ENCODE results near the gene TRIM7. TPM values are rescaled to one million over a fixed set of nuclear protein-coding genes. Genes with fewer than 3 reads are reported as not detected.

TRIM7 gene
- total and polyA plus RNA-seq, 2 donors, result 0.38 to 5.3 TPM

- Histone ChIP-seq H3K27ac (ENCODE audit: low read depth in 1 of 2, low read length in 1 of 2) (no peak overlapping the region), H3K9me3 (ENCODE audit: control insufficient read depth in 2 of 2, insufficient read depth in 1 of 2, low read length in 1 of 2) (peaks cover 0 to 2% of the 10 kb centered on the region in 2 donors), H3K36me3 (ENCODE audit: control insufficient read depth in 2 of 2, insufficient read depth in 2 of 2, low read length in 1 of 2) (peaks cover 74 to 81% of the 10 kb centered on the region in 2 donors), H3K4me3 (ENCODE audit: low read length in 2 of 2) (no peak overlapping the region), H3K4me1 (ENCODE audit: control insufficient read depth in 2 of 2, insufficient read depth in 2 of 2, low read length in 2 of 2) (peaks cover 19 to 36% of the 10 kb centered on the region in 2 donors), H3K27me3 (ENCODE audit: control insufficient read depth in 2 of 2, insufficient read depth in 1 of 2, low read length in 1 of 2) (no peaks in the 10 kb centered on the region)
- DNase-seq (ENCODE audit: low read depth in 6 of 9, low spot score in 9 of 9), result no peak
- WGBS, result 98% methylated on average over 24 of the region's 24 CpGs
Measured at GRCh38 chr5:181233801-181234454, 28.9 kb upstream of the TRIM7 start.

GRCh38 chr5:181233088-181233800 is 28.2 kb upstream of the TRIM7 start:
- H3K27me3 ChIP-seq (ENCODE audit: control insufficient read depth in 2 of 2, insufficient read depth in 1 of 2, low read length in 1 of 2), result no peaks in the 10 kb centered on the region
- no peak overlapping the region for H3K4me3 ChIP-seq (ENCODE audit: low read length in 2 of 2)
- H3K36me3 ChIP-seq (ENCODE audit: control insufficient read depth in 2 of 2, insufficient read depth in 2 of 2, low read length in 1 of 2), result peaks cover 67 to 74% of the 10 kb centered on the region in 2 donors
- H3K9me3 ChIP-seq (ENCODE audit: control insufficient read depth in 2 of 2, insufficient read depth in 1 of 2, low read length in 1 of 2), result peaks cover 0 to 2% of the 10 kb centered on the region in 2 donors
- peak overlapping the region in 1 of 2 donors; percentile 97 for H3K27ac ChIP-seq (ENCODE audit: low read depth in 1 of 2, low read length in 1 of 2)
- WGBS, result 94% methylated on average over 16 of the region's 16 CpGs
- no peak for DNase-seq (ENCODE audit: low read depth in 6 of 9, low spot score in 9 of 9)
- H3K4me1 ChIP-seq (ENCODE audit: control insufficient read depth in 2 of 2, insufficient read depth in 2 of 2, low read length in 2 of 2), result peaks cover 24 to 41% of the 10 kb centered on the region in 2 donors

GRCh38 chr5:181232593-181232992 is 27.6 kb upstream of the TRIM7 start:
- Histone ChIP-seq H3K36me3 (ENCODE audit: control insufficient read depth in 2 of 2, insufficient read depth in 2 of 2, low read length in 1 of 2) (peaks cover 64 to 72% of the 10 kb centered on the region in 2 donors), H3K4me3 (ENCODE audit: low read length in 2 of 2) (no peak overlapping the region), H3K9me3 (ENCODE audit: control insufficient read depth in 2 of 2, insufficient read depth in 1 of 2, low read length in 1 of 2) (peaks cover 0 to 2% of the 10 kb centered on the region in 2 donors), H3K27ac (ENCODE audit: low read depth in 1 of 2, low read length in 1 of 2) (peak overlapping the region; percentile 6 to 97), H3K27me3 (ENCODE audit: control insufficient read depth in 2 of 2, insufficient read depth in 1 of 2, low read length in 1 of 2) (no peaks in the 10 kb centered on the region), H3K4me1 (ENCODE audit: control insufficient read depth in 2 of 2, insufficient read depth in 2 of 2, low read length in 2 of 2) (peaks cover 24 to 43% of the 10 kb centered on the region in 2 donors)
- 89% methylated on average over 18 of the region's 18 CpGs for WGBS
- DNase-seq (ENCODE audit: low read depth in 6 of 9, low spot score in 9 of 9), result no peak

GRCh38 chr5:181231432-181231831 is 26.4 kb upstream of the TRIM7 start:
- Histone ChIP-seq H3K9me3 (ENCODE audit: control insufficient read depth in 2 of 2, insufficient read depth in 1 of 2, low read length in 1 of 2) (peaks cover 0 to 2% of the 10 kb centered on the region in 2 donors), H3K4me3 (ENCODE audit: low read length in 2 of 2) (no peak overlapping the region), H3K4me1 (ENCODE audit: control insufficient read depth in 2 of 2, insufficient read depth in 2 of 2, low read length in 2 of 2) (peaks cover 24 to 43% of the 10 kb centered on the region in 2 donors), H3K36me3 (ENCODE audit: control insufficient read depth in 2 of 2, insufficient read depth in 2 of 2, low read length in 1 of 2) (peaks cover 52 to 63% of the 10 kb centered on the region in 2 donors), H3K27ac (ENCODE audit: low read depth in 1 of 2, low read length in 1 of 2) (peak overlapping the region in 1 of 2 donors; percentile 97), H3K27me3 (ENCODE audit: control insufficient read depth in 2 of 2, insufficient read depth in 1 of 2, low read length in 1 of 2) (no peaks in the 10 kb centered on the region)
- 85% methylated on average over 7 of the region's 7 CpGs for WGBS
- DNase-seq (ENCODE audit: low read depth in 6 of 9, low spot score in 9 of 9), result no peak

GRCh38 chr5:181230551-181230950 is 25.6 kb upstream of the TRIM7 start:
- H3K27ac ChIP-seq (ENCODE audit: low read depth in 1 of 2, low read length in 1 of 2), result peak overlapping the region; percentile 55 to 97
- H3K36me3 ChIP-seq (ENCODE audit: control insufficient read depth in 2 of 2, insufficient read depth in 2 of 2, low read length in 1 of 2), result peaks cover 43 to 54% of the 10 kb centered on the region in 2 donors
- peak in 4 of 9 donors; percentile 74 to 89 (median 77) for DNase-seq (ENCODE audit: low read depth in 6 of 9, low spot score in 9 of 9)
- WGBS, result 6% methylated on average over 6 of the region's 6 CpGs
- peak overlapping the region; percentile 16 to 28 for H3K4me3 ChIP-seq (ENCODE audit: low read length in 2 of 2)
- H3K27me3 ChIP-seq (ENCODE audit: control insufficient read depth in 2 of 2, insufficient read depth in 1 of 2, low read length in 1 of 2), result no peaks in the 10 kb centered on the region
- H3K9me3 ChIP-seq (ENCODE audit: control insufficient read depth in 2 of 2, insufficient read depth in 1 of 2, low read length in 1 of 2), result peaks cover 0 to 2% of the 10 kb centered on the region in 2 donors
- peaks cover 30 to 50% of the 10 kb centered on the region in 2 donors for H3K4me1 ChIP-seq (ENCODE audit: control insufficient read depth in 2 of 2, insufficient read depth in 2 of 2, low read length in 2 of 2)

- H3K27ac ChIP-seq (ENCODE audit: low read depth in 1 of 2, low read length in 1 of 2), result peak overlapping the region; percentile 73 to 97
- peaks cover 0 to 2% of the 10 kb centered on the region in 2 donors for H3K9me3 ChIP-seq (ENCODE audit: control insufficient read depth in 2 of 2, insufficient read depth in 1 of 2, low read length in 1 of 2)
- 65% methylated on average over 13 of the region's 13 CpGs for WGBS
- DNase-seq (ENCODE audit: low read depth in 6 of 9, low spot score in 9 of 9), result peak in 1 of 9 donors; percentile 39
- peak overlapping the region; percentile 28 to 29 for H3K4me3 ChIP-seq (ENCODE audit: low read length in 2 of 2)
- peaks cover 35 to 55% of the 10 kb centered on the region in 2 donors for H3K4me1 ChIP-seq (ENCODE audit: control insufficient read depth in 2 of 2, insufficient read depth in 2 of 2, low read length in 2 of 2)
- H3K36me3 ChIP-seq (ENCODE audit: control insufficient read depth in 2 of 2, insufficient read depth in 2 of 2, low read length in 1 of 2), result peaks cover 38 to 52% of the 10 kb centered on the region in 2 donors
- no peaks in the 10 kb centered on the region for H3K27me3 ChIP-seq (ENCODE audit: control insufficient read depth in 2 of 2, insufficient read depth in 1 of 2, low read length in 1 of 2)
Measured at GRCh38 chr5:181229996-181230395, 25.0 kb upstream of the TRIM7 start.

- peaks cover 0 to 18% of the 10 kb centered on the region in 2 donors for H3K27me3 ChIP-seq (ENCODE audit: control insufficient read depth in 2 of 2, insufficient read depth in 1 of 2, low read length in 1 of 2)
- 59% methylated on average over 22 of the region's 22 CpGs for WGBS
- peak overlapping the region; percentile 64 to 91 for H3K4me3 ChIP-seq (ENCODE audit: low read length in 2 of 2)
- DNase-seq (ENCODE audit: low read depth in 6 of 9, low spot score in 9 of 9), result peak in 1 of 9 donors; percentile 50
- peaks cover 0 to under 1% of the 10 kb centered on the region in 2 donors for H3K9me3 ChIP-seq (ENCODE audit: control insufficient read depth in 2 of 2, insufficient read depth in 1 of 2, low read length in 1 of 2)
- H3K4me1 ChIP-seq (ENCODE audit: control insufficient read depth in 2 of 2, insufficient read depth in 2 of 2, low read length in 2 of 2), result peaks cover 31 to 51% of the 10 kb centered on the region in 2 donors
- H3K27ac ChIP-seq (ENCODE audit: low read depth in 1 of 2, low read length in 1 of 2), result peak overlapping the region; percentile 94 to 98
- peaks cover 3 to 13% of the 10 kb centered on the region in 2 donors for H3K36me3 ChIP-seq (ENCODE audit: control insufficient read depth in 2 of 2, insufficient read depth in 2 of 2, low read length in 1 of 2)
Measured at GRCh38 chr5:181224390-181225229, 19.6 kb upstream of the TRIM7 start.

- Histone ChIP-seq H3K36me3 (ENCODE audit: control insufficient read depth in 2 of 2, insufficient read depth in 2 of 2, low read length in 1 of 2) (peaks cover 3 to 13% of the 10 kb centered on the region in 2 donors), H3K27me3 (ENCODE audit: control insufficient read depth in 2 of 2, insufficient read depth in 1 of 2, low read length in 1 of 2) (peaks cover 0 to 24% of the 10 kb centered on the region in 2 donors), H3K4me3 (ENCODE audit: low read length in 2 of 2) (peak overlapping the region; percentile 64 to 91), H3K4me1 (ENCODE audit: control insufficient read depth in 2 of 2, insufficient read depth in 2 of 2, low read length in 2 of 2) (peaks cover 23 to 44% of the 10 kb centered on the region in 2 donors), H3K9me3 (ENCODE audit: control insufficient read depth in 2 of 2, insufficient read depth in 1 of 2, low read length in 1 of 2) (peaks cover 0 to 4% of the 10 kb centered on the region in 2 donors), H3K27ac (ENCODE audit: low read depth in 1 of 2, low read length in 1 of 2) (peak overlapping the region; percentile 94 to 98)
- peak in 1 of 9 donors; percentile 71 for DNase-seq (ENCODE audit: low read depth in 6 of 9, low spot score in 9 of 9)
- 3% methylated on average over 31 of the region's 31 CpGs for WGBS
Measured at GRCh38 chr5:181223729-181224389, 18.9 kb upstream of the TRIM7 start.

All from thymus (tissue), 11 donors.